ENCODE data around the gene IQCH. TPM values are rescaled to one million over a fixed set of nuclear protein-coding genes. Genes with fewer than 3 reads are reported as not detected.

IQCH gene
- total RNA-seq, 1 experiment from 2014 or later = 1.1 TPM

GRCh38 chr15:67401336-67401735 lies 146.8 kb downstream of the IQCH start:
- no peak overlapping the region for H3K18ac ChIP-seq (ENCODE audit: insufficient read length, low read depth, low read length)
- no peaks in the 10 kb centered on the region for H3K9me3 ChIP-seq (ENCODE audit: control insufficient read depth, low read depth, low read length)
- Mint-ChIP-seq H3K27me3 (ENCODE audit: low read depth) (no peaks in the 10 kb centered on the region; the same call in 1 of the 2 replicates), H3K4me3 (no peak overlapping the region), H3K27ac (no peak overlapping the region), H3K9me3 (no peaks in the 10 kb centered on the region), H3K36me3 (ENCODE audit: insufficient read depth in 1 of 3, low read depth in 3 of 3) (no peaks in the 10 kb centered on the region), H3K4me1 (peaks cover 22 to 34% of the 10 kb centered on the region in 2 experiments)
- DNase-seq = no peak
- no peaks in the 10 kb centered on the region for H3K79me2 ChIP-seq (ENCODE audit: insufficient read depth, low read length)
- H3K14ac ChIP-seq (ENCODE audit: insufficient read depth, low read length) = no peak overlapping the region
- H4K91ac ChIP-seq (ENCODE audit: insufficient read length, low read depth, low read length) = no peak overlapping the region
- no peak overlapping the region for H2BK12ac ChIP-seq (ENCODE audit: insufficient read length, low read depth, low read length)
- H3K4me2 ChIP-seq (ENCODE audit: insufficient read depth, insufficient read length, low read length) = no peak overlapping the region
- H3K27me3 ChIP-seq (ENCODE audit: insufficient read depth, low read length) = no peaks in the 10 kb centered on the region
- no peak overlapping the region for H4K5ac ChIP-seq (ENCODE audit: insufficient read length, low read depth, low read length)
- H3K79me1 ChIP-seq (ENCODE audit: insufficient read depth, low read depth, low read length, poor library complexity, severe bottlenecking) = no peaks in the 10 kb centered on the region
- no peak overlapping the region for H3K56ac ChIP-seq (ENCODE audit: insufficient read length, low read depth, low read length)
- no peak overlapping the region for H3T11ph ChIP-seq (ENCODE audit: low read length)
- H4K20me1 ChIP-seq (ENCODE audit: control insufficient read depth, insufficient read depth, insufficient read length) = no peaks in the 10 kb centered on the region
- H2BK20ac ChIP-seq (ENCODE audit: low read depth, low read length, poor library complexity, severe bottlenecking) = no peak overlapping the region
- no peak overlapping the region for H2BK120ac ChIP-seq (ENCODE audit: low read depth, low read length, poor library complexity, severe bottlenecking)
- no peak overlapping the region for H2BK5ac ChIP-seq (ENCODE audit: insufficient read length, low read length)
- no peak for TF ChIP-seq CTCF (conservative IDR thresholded peaks at IDR 0.05)
- H3K23ac ChIP-seq (ENCODE audit: insufficient read length, low read depth, low read length) = no peak overlapping the region
- H2BK15ac ChIP-seq (ENCODE audit: low read depth, low read length) = no peak overlapping the region
- no CpG with 5 or more reads among the region's 5 CpGs for WGBS (ENCODE audit: extremely low coverage, insufficient read length, low lambda C conversion rate)
- H2AK5ac ChIP-seq (ENCODE audit: insufficient read length, low read length) = no peak overlapping the region
- H3K4me1 ChIP-seq (ENCODE audit: insufficient read depth, low read length) = no peaks in the 10 kb centered on the region
- H2AFZ ChIP-seq (ENCODE audit: low read length) = no peak overlapping the region
- H3K27ac ChIP-seq (ENCODE audit: insufficient read length, low read depth, low read length) = no peak overlapping the region
- no peak overlapping the region for H3K4ac ChIP-seq (ENCODE audit: low read depth, low read length)
- H3K9ac ChIP-seq (ENCODE audit: extremely low read depth, insufficient read length, low read length) = no peak overlapping the region
- no peak overlapping the region for H4K8ac ChIP-seq (replicated peaks; ENCODE audit: insufficient read length, low read depth, low read length)
- no peaks in the 10 kb centered on the region for H3K23me2 ChIP-seq (ENCODE audit: insufficient read length, low read depth, low read length, poor library complexity, severe bottlenecking)

Measured in H9 (cell line).